Transverse colon (tissue), 4 donors: ENCODE results near the gene ZDHHC21. TPM values are rescaled to one million over a fixed set of nuclear protein-coding genes. Genes with fewer than 3 reads are reported as not detected.

Source experiments
- DNase-seq: peaks from one replicate; pipeline ENCODE4 v3.0.0-alpha.2; 2019
- H3K27ac ChIP-seq, 4 donors: fragments of 200-600 bp; sonication (generic); 2 replicates each; pipeline ENCODE4 v1.5.1; 2016 to 2018; ENCODE audit warnings: inconsistent platforms in 4 of 4
- H3K27me3 ChIP-seq: fragments of 200-600 bp; sonication (generic); 2 replicates; pipeline ENCODE4 v1.5.1; 2017; ENCODE audit warnings: inconsistent platforms
- H3K36me3 ChIP-seq, 4 donors: fragments of 200-600 bp; sonication (generic); 2 replicates each; pipeline ENCODE4 v1.5.1; 2017 to 2019; ENCODE audit warnings: inconsistent platforms in 4 of 4
- H3K4me1 ChIP-seq, 4 donors: fragments of 200-600 bp; sonication (generic); 2 replicates each; pipeline ENCODE4 v1.5.1; 2017 to 2020; ENCODE audit warnings: inconsistent platforms in 4 of 4
- H3K4me3 ChIP-seq, 4 donors: fragments of 200-600 bp; sonication (generic); 1 replicate in 1 of 4; 2 replicates in 3 of 4; pipeline versions ENCODE4 v1.5.1 to v1.6.1; 2017 to 2019; ENCODE audit warnings: inconsistent platforms in 4 of 4
- H3K9me3 ChIP-seq, 2 donors: fragments of 200-600 bp; sonication (generic); 2 replicates each; pipeline ENCODE4 v1.5.1; 2017 to 2019; ENCODE audit warnings: inconsistent platforms in 2 of 2
- EP300 ChIP-seq: sonication (generic); formaldehyde crosslinking; IDR thresholded peaks from one replicate; pipeline ENCODE4 v1.6.1; 2017; ENCODE audit warnings: antibody characterized with exemption, low read depth
- POLR2A ChIP-seq: fragments of 450-650 bp; IDR thresholded peaks from one replicate; pipeline ENCODE4 v1.6.1; 2016; ENCODE audit warnings: antibody characterized with exemption, mild to moderate bottlenecking, moderate library complexity
- POLR2AphosphoS5 ChIP-seq, 3 donors: sonication (generic); formaldehyde crosslinking; IDR thresholded peaks; one replicate each; pipeline ENCODE4 v1.6.1; 2016; ENCODE audit warnings: antibody characterized with exemption in 3 of 3
- WGBS, 2 donors: methylation state at CpG; one replicate each; pipeline ENCODE4 v1.1.5; 2018; ENCODE audit warnings: low coverage in 1 of 2; 5-methylcytosine and 5-hydroxymethylcytosine counted together
- in situ Hi-C, 4 donors: fragments of 200-750 bp; cut with MboI; loops; one replicate each; pipeline versions ENCODE4 v1.15.0 to v1.15.1; 2017; ENCODE audit warnings: low sequenced_read_pairs in 3 of 4, low pct_ligation_motif_present in 1 of 4, low pct_unique_long_range_greater_than_20kb in 1 of 4
- intact Hi-C: fragments of 100-400 bp; cut with DNase I; formaldehyde crosslinking; loops from one replicate; pipeline ENCODE4 v1.15.1; 2023; ENCODE audit warnings: low total_unique reads
- total RNA-seq, 4 donors: library from RNA; depleted of rRNA; stranded (reverse); fragments of >200 nt; gene quantifications; one replicate each; pipeline ENCODE4 v1.1.0, GENCODE V29; 2016
- TF ChIP-seq, protein P1 (sequence below), 5 experiments: fragments of 200-600 bp in 3 of 5; fragments of 450-650 bp in 2 of 5; sonication (generic) in 3 of 5; IDR thresholded peaks; 1 replicate in 2 of 5; 2 replicates in 3 of 5; pipeline ENCODE4 v1.5.1; 2016 to 2017; ENCODE audit warnings: antibody characterized with exemption in 5 of 5, inconsistent platforms in 3 of 5, mild to moderate bottlenecking in 2 of 5, moderate library complexity in 1 of 5

ZDHHC21 gene
- total RNA-seq, 4 donors from 2014 or later = 15.9 to 24.7 (median 21.4) TPM

GRCh38 chr9:14677872-14678271 is 15.4 kb downstream of the ZDHHC21 start:
- Histone ChIP-seq H3K4me3 (no peak overlapping the region), H3K9me3 (no peaks in the 10 kb centered on the region), H3K36me3 (peaks cover 0 to 13% (median 0%) of the 10 kb centered on the region in 4 donors), H3K4me1 (no peaks in the 10 kb centered on the region), H3K27ac (no peak overlapping the region), H3K27me3 (no peaks in the 10 kb centered on the region)
- WGBS, 2 donors = 93 to 95% methylated on average over 6 of the region's 6 CpGs
- intact Hi-C loops (no loop called here), in situ Hi-C loops (no loop called here)
- DNase-seq = no peak
- TF ChIP-seq, protein P1, sequence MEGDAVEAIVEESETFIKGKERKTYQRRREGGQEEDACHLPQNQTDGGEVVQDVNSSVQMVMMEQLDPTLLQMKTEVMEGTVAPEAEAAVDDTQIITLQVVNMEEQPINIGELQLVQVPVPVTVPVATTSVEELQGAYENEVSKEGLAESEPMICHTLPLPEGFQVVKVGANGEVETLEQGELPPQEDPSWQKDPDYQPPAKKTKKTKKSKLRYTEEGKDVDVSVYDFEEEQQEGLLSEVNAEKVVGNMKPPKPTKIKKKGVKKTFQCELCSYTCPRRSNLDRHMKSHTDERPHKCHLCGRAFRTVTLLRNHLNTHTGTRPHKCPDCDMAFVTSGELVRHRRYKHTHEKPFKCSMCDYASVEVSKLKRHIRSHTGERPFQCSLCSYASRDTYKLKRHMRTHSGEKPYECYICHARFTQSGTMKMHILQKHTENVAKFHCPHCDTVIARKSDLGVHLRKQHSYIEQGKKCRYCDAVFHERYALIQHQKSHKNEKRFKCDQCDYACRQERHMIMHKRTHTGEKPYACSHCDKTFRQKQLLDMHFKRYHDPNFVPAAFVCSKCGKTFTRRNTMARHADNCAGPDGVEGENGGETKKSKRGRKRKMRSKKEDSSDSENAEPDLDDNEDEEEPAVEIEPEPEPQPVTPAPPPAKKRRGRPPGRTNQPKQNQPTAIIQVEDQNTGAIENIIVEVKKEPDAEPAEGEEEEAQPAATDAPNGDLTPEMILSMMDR (IDR thresholded peaks at IDR 0.05) = no peak
- TF ChIP-seq POLR2AphosphoS5 (IDR thresholded peaks at IDR 0.05) (no peak), EP300 (no peak), POLR2A (no peak)

DNA sequence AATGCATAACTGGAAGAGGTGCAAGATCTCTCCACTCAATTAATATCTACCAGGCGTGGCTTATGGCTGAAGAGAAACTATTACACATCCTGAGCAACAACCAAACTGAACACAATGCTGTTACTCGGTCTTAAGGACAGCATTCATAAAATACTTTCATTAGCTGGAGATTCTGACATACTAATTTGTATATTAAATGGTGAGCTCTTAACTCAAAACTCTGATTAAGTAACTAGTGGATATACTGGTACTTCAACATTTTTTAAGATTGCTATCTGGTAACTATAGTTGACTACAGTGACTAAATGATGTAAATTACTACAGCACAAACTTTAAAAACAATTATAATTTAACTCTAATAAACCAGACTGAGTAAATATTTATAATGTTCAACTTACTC is 15.8 kb downstream of the ZDHHC21 start:
- H3K27ac ChIP-seq = no peak overlapping the region
- H3K4me1 ChIP-seq = no peaks in the 10 kb centered on the region
- WGBS, 2 donors = 82 to 100% methylated on average over 2 of the region's 2 CpGs
- TF ChIP-seq POLR2AphosphoS5 (IDR thresholded peaks at IDR 0.05) = no peak
- TF ChIP-seq, protein P1 (IDR thresholded peaks at IDR 0.05) = no peak
- no peak for TF ChIP-seq POLR2A
- no peak for TF ChIP-seq EP300
- DNase-seq = no peak
- intact Hi-C loops (no loop called here), in situ Hi-C loops (no loop called here)
- peaks cover 0 to 18% (median 0%) of the 10 kb centered on the region in 4 donors for H3K36me3 ChIP-seq
- H3K9me3 ChIP-seq = no peaks in the 10 kb centered on the region
- no peak overlapping the region for H3K4me3 ChIP-seq
- no peaks in the 10 kb centered on the region for H3K27me3 ChIP-seq

DNA sequence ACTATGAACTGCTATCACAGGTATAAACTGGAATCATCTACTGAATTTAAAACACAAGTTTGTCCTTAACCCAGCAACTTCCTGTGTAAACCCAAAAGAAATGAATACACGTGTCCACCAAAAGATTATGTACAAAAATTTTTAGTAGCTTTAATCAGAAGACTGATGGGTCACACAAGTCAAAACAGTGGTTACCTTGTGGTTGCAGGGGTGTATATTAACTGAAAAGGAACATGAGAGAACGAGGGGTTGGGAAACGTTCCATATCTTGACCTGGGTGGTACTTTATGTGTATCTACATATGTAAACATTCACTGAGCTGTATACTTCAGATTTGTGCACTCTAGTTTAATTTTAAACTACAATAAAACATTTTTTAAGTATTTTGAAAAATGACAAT is 18.6 kb downstream of the ZDHHC21 start:
- peaks cover 0 to 31% (median 2%) of the 10 kb centered on the region in 4 donors for H3K36me3 ChIP-seq
- TF ChIP-seq POLR2A = no peak
- TF ChIP-seq EP300 = no peak
- TF ChIP-seq, protein P1 (IDR thresholded peaks at IDR 0.05) = no peak
- no peak for TF ChIP-seq POLR2AphosphoS5 (IDR thresholded peaks at IDR 0.05)
- no peak overlapping the region for H3K27ac ChIP-seq
- no peaks in the 10 kb centered on the region for H3K27me3 ChIP-seq
- WGBS, 2 donors = 32 to 44% methylated on average over 3 of the region's 3 CpGs
- H3K9me3 ChIP-seq = no peaks in the 10 kb centered on the region
- no peak overlapping the region for H3K4me3 ChIP-seq
- intact Hi-C loops (no loop called here), in situ Hi-C loops (no loop called here)
- H3K4me1 ChIP-seq = no peaks in the 10 kb centered on the region
- no peak for DNase-seq

DNA sequence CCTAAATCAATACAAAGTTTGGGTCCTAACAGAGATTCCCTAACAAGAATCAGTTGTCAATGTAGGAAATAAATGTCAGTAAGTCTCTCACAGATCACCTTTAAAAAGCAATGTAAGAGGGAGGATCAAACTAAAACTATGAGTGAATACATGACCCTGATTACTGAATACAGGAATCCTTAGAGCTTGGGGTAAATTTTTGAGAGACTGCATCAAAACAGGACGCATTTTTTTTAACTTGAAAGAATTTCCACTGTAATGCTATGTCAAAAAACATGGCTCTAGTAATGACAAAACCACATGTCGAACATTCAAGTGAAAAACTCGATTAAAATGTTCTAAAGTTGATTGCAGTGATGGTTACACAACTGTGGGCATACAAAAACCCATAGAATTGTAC is 21.9 kb downstream of the ZDHHC21 start:
- intact Hi-C loops (no loop called here), in situ Hi-C loops (no loop called here)
- no peaks in the 10 kb centered on the region for H3K4me1 ChIP-seq

More for the DNA sequence above, 21.9 kb downstream of the ZDHHC21 start:
- DNase-seq = no peak
- TF ChIP-seq, protein P1 (IDR thresholded peaks at IDR 0.05) = no peak
- TF ChIP-seq EP300 (no peak), POLR2AphosphoS5 (IDR thresholded peaks at IDR 0.05) (no peak)
- 74 to 87% methylated on average over 3 of the region's 3 CpGs for WGBS, 2 donors
- peaks cover 0 to 31% (median 2%) of the 10 kb centered on the region in 4 donors for H3K36me3 ChIP-seq
- no peak overlapping the region for H3K4me3 ChIP-seq
- H3K27ac ChIP-seq = no peak overlapping the region
- H3K9me3 ChIP-seq = no peaks in the 10 kb centered on the region
- no peaks in the 10 kb centered on the region for H3K27me3 ChIP-seq
